Uterus (tissue), 2 donors: ENCODE results near the gene CCT6B.

Source experiments
- CTCF ChIP-seq, 4 experiments: fragments of 200-600 bp in 2 of 4; fragments of 450-650 bp in 2 of 4; sonication (generic) in 2 of 4; IDR thresholded peaks; one replicate each; pipeline ENCODE4 v1.5.1; 2016 to 2019; ENCODE audit warnings: antibody characterized with exemption in 4 of 4, mild to moderate bottlenecking in 2 of 4, moderate library complexity in 1 of 4
- POLR2A ChIP-seq, 2 donors: fragments of 450-650 bp; IDR thresholded peaks; one replicate each; pipeline ENCODE4 v1.6.1; 2016; ENCODE audit warnings: antibody characterized with exemption in 2 of 2, mild to moderate bottlenecking in 1 of 2, moderate library complexity in 1 of 2

GRCh38 chr17:35010093-35010492, 48.8 kb upstream of the CCT6B start:
- no peak for TF ChIP-seq CTCF (IDR thresholded peaks at IDR 0.05)
- no peak for TF ChIP-seq POLR2A (IDR thresholded peaks at IDR 0.05)
